IMR-90 (cell line): Measurements from ENCODE around the gene KRT33A.

Experiments
- POLR2A ChIP-seq: IDR thresholded peaks from 2 replicates; pipeline ENCODE4 v1.6.1; 2012; ENCODE audit warnings: mild to moderate bottlenecking, low read depth, low read length
- RAD21 ChIP-seq: IDR thresholded peaks from 2 replicates; pipeline ENCODE4 v1.6.1; 2012; ENCODE audit warnings: low read length, improper control_type of control experiment
- TF ChIP-seq, protein P1 (sequence below): conservative IDR thresholded peaks from 2 replicates; pipeline ENCODE4 v1.5.1; 2012; ENCODE audit warnings: mild to moderate bottlenecking, low read depth, low read length, improper control_type of control experiment

DNA sequence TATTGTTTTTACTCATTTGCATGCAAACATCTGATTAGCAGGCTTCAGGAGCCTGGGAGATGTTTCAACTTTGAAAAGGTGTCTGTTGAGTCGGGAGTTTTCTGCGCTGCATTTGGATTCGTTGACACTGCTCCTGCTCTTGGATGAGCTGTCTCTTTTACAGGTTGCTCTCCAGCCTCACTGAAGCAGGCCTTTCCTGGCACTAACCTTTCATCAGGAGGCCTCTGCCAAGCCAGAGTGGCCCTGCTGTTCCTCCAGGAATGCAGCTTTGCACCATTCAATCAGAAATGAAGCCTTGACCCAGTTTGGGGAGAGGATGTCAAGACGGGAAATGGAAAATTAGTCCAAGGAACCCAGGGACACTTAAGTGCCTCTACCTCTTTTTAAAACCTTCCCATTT, 47.6 kb downstream of the KRT33A start:
- TF ChIP-seq POLR2A: no peak
- TF ChIP-seq, protein P1, sequence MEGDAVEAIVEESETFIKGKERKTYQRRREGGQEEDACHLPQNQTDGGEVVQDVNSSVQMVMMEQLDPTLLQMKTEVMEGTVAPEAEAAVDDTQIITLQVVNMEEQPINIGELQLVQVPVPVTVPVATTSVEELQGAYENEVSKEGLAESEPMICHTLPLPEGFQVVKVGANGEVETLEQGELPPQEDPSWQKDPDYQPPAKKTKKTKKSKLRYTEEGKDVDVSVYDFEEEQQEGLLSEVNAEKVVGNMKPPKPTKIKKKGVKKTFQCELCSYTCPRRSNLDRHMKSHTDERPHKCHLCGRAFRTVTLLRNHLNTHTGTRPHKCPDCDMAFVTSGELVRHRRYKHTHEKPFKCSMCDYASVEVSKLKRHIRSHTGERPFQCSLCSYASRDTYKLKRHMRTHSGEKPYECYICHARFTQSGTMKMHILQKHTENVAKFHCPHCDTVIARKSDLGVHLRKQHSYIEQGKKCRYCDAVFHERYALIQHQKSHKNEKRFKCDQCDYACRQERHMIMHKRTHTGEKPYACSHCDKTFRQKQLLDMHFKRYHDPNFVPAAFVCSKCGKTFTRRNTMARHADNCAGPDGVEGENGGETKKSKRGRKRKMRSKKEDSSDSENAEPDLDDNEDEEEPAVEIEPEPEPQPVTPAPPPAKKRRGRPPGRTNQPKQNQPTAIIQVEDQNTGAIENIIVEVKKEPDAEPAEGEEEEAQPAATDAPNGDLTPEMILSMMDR: no peak
- TF ChIP-seq RAD21: no peak
